Measurements from ENCODE around the gene WSB2. TPM values are rescaled to one million over a fixed set of nuclear protein-coding genes. Genes with fewer than 3 reads are reported as not detected.
A peak's percentile ranks its signal among the peaks of the same experiment; 100 is the strongest.

The WSB2 gene
- total RNA-seq, 1 donor from 2014 or later, result 100 TPM

DNA sequence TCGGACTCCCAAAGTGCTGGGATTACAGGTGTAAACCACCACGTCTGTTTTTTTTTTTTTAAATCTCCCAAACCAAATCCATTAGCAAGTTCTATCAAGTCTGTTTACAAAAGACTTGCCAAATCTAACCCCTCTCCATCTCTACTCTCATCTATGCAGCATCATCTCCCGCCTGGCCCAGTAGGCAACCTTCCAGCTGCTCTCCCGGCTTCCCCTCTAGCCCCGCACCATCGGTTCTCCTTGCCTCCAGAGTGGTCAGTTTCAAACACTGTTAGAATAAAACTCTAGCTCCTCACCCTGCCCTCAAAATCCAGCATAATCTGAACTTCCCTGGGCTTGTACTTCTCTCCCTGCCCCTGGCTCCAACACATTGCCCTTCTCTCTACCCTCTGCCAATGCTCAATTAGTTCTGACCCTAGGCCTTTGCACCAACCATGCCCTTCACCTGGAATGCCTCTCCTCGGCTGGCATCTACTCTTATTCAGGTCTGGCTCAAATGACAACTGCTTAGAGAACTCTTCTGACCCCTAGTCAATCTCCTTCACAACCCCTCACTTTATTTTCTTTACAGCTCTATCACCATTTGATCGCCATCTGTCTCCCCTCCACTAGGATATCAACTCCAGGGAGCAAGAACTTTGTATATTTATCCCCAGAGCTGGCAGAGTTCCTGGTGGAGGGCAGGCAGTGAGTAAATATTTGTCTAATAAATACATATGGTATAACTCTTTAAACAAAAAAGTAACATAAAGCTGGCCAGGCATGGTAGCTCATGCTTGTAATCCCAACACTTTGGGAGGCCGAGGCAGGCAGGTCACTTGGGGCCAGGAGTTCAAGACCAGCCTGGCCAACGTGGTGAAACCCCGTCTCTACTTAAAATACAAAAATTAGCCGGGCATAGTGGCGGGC lies 4.9 kb downstream of the WSB2 start:
- Histone ChIP-seq H3K9me3 (replicated peaks) (no peaks in the 10 kb centered on the region), H3K4me1 (peaks cover 94% of the 10 kb centered on the region), H3K4me3 (no peak overlapping the region), H3K27ac (replicated peaks) (peak overlapping the region; percentile 100), H3K36me3 (peaks cover 9% of the 10 kb centered on the region), H3K27me3 (ENCODE audit: low read depth) (no peaks in the 10 kb centered on the region)
- TF ChIP-seq, protein P1, sequence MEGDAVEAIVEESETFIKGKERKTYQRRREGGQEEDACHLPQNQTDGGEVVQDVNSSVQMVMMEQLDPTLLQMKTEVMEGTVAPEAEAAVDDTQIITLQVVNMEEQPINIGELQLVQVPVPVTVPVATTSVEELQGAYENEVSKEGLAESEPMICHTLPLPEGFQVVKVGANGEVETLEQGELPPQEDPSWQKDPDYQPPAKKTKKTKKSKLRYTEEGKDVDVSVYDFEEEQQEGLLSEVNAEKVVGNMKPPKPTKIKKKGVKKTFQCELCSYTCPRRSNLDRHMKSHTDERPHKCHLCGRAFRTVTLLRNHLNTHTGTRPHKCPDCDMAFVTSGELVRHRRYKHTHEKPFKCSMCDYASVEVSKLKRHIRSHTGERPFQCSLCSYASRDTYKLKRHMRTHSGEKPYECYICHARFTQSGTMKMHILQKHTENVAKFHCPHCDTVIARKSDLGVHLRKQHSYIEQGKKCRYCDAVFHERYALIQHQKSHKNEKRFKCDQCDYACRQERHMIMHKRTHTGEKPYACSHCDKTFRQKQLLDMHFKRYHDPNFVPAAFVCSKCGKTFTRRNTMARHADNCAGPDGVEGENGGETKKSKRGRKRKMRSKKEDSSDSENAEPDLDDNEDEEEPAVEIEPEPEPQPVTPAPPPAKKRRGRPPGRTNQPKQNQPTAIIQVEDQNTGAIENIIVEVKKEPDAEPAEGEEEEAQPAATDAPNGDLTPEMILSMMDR (IDR thresholded peaks at IDR 0.05; ENCODE audit: borderline replicate concordance), result no peak
- no peak for DNase-seq
- intact Hi-C loops (cut with micrococcal nuclease), result no loop called here

DNA sequence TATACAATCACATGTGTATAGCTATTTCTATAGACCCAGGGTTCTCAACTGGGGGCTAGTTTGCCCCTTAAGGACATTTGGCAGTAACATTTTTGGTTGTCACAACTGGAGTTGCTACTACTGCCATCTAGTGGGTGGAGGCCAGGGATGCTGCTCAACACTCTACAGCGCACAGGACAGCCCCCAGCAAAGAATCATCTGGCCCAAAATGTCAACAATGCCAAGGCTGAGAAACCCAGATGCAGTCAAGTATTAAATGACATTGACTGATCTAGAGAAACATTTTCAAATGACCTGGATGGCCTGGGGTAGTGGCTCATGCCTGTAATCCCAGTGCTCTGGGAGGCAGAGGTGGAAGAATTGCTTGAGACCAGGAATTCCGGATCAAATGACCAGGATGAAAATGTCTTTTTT lies 5.8 kb downstream of the WSB2 start:
- H3K36me3 ChIP-seq, result peaks cover 19% of the 10 kb centered on the region
- H3K4me3 ChIP-seq, result no peak overlapping the region
- H3K4me1 ChIP-seq, result peaks cover 97% of the 10 kb centered on the region
- no peaks in the 10 kb centered on the region for H3K9me3 ChIP-seq (replicated peaks)
- H3K27ac ChIP-seq (replicated peaks), result peak overlapping the region; percentile 100
- no peak for DNase-seq
- H3K27me3 ChIP-seq (ENCODE audit: low read depth), result no peaks in the 10 kb centered on the region
- TF ChIP-seq, protein P1 (IDR thresholded peaks at IDR 0.05; ENCODE audit: borderline replicate concordance), result peak; percentile 68
- intact Hi-C loops (cut with micrococcal nuclease), result no loop called here

DNA sequence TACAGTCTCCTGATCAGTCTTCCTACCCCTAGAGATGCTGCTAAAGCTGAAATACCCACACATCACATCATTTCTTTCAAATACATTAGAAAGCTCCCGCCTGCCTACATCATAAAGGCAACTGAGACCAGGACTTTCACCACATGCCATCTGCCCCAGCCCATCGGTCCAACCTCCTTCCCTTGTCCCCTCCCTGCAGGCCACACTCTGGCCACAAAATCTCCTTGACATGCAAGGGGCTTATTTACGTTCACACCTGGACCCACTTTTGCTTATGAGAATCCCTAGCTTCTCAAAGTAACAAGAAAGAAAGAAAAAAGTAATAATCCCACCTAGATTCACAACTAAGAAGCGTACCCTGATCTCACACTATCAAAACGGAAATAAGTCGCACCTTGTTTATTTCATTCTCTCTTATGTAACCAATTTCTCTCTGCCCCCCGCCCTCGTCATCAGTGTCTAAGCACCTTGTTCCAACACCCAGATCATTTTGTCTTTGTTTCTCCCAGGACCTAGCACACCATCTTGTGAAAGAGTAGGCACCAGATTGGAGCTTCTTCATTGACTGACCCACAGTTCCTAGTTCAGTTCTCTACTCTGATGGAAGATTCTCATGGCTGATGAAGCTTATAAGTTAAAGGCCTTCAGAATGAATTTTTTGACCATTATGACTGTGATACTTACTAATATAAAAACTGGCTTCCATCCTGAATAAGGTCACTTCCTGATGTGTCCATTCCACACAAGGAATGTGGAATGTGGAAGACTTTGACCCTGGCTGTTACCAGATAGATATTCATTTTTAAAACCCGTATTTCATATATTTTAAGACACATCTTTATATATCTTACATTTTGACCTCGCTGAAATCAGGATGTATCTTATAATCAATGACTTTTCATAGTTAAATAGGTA lies 7.7 kb downstream of the WSB2 start:
- Histone ChIP-seq H3K27ac (replicated peaks) (peak overlapping the region; percentile 100), H3K9me3 (replicated peaks) (no peaks in the 10 kb centered on the region), H3K4me3 (no peak overlapping the region), H3K36me3 (peaks cover 37% of the 10 kb centered on the region), H3K27me3 (ENCODE audit: low read depth) (no peaks in the 10 kb centered on the region), H3K4me1 (peaks cover 88% of the 10 kb centered on the region)
- intact Hi-C loops (cut with micrococcal nuclease), result no loop called here
- TF ChIP-seq, protein P1 (IDR thresholded peaks at IDR 0.05; ENCODE audit: borderline replicate concordance), result no peak
- DNase-seq, result no peak

DNA sequence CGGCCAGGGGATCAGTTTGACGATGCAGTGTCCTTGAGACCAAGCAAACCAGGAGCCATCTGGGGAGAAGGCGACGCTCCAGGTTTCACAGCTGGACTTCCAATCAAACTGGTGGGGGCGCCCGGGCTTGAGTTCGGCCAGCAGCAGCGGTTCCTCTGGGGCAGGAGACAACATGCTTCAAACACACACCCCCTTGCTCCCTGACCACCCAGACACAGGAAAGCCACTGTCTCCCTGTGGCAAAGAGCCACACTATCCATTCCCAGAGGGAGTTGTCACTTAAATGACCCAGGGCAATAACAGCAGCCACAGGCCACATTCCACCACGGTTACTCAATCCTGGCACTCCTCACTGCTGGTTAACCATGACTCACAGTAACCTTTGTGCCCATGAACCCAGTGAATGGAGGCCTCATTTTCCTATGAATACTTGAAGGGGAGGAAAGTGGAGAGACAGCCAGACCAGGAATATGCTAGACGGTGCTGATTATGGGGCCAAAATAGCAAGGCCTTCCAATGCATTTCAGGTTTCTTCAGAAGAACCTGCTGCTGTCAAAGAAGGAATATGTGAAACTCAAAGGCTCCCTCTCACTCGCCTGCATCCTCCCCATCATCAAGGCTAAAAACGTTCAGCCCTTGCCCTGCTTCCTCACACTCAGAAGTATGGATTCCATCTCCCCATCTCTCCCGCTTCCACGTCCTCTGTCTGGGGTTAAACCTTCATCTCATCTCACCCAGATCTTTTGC lies 8.5 kb downstream of the WSB2 start:
- H3K36me3 ChIP-seq, result peaks cover 46% of the 10 kb centered on the region
- peak overlapping the region; percentile 21 for H3K4me3 ChIP-seq
- intact Hi-C loops (cut with micrococcal nuclease), result no loop called here
- H3K4me1 ChIP-seq, result peaks cover 80% of the 10 kb centered on the region
- DNase-seq, result peak; percentile 72
- TF ChIP-seq, protein P1 (IDR thresholded peaks at IDR 0.05; ENCODE audit: borderline replicate concordance), result no peak
- H3K27me3 ChIP-seq (ENCODE audit: low read depth), result no peaks in the 10 kb centered on the region
- H3K9me3 ChIP-seq (replicated peaks), result no peaks in the 10 kb centered on the region
- peak overlapping the region; percentile 100 for H3K27ac ChIP-seq (replicated peaks)
